Measurements from ENCODE around the gene YPEL3.

DNA sequence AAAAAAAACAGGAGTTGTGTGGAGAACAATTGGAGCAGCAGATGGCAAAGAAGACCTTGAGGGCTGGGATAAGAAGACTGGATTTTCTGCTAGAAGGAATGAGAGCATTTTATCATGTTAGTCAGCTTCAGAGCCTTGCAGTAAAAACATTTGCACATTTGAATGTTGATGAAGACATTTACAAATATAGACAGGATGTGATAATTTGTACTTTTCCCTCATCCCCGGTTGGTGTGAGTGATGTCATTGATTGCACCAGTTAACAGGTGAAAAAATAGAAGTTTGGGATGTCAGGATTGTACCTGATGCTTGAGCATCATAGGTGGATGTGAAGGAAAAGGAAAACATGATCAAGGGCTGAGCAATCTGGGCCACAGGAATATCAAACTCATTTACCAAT, 49.6 kb upstream of the YPEL3 start:
- TF ChIP-seq POLR2A (IDR thresholded peaks at IDR 0.05) (no peak), POLR2AphosphoS5 (IDR thresholded peaks at IDR 0.05) (no peak), EP300 (IDR thresholded peaks at IDR 0.05) (no peak)
- TF ChIP-seq, protein P1, sequence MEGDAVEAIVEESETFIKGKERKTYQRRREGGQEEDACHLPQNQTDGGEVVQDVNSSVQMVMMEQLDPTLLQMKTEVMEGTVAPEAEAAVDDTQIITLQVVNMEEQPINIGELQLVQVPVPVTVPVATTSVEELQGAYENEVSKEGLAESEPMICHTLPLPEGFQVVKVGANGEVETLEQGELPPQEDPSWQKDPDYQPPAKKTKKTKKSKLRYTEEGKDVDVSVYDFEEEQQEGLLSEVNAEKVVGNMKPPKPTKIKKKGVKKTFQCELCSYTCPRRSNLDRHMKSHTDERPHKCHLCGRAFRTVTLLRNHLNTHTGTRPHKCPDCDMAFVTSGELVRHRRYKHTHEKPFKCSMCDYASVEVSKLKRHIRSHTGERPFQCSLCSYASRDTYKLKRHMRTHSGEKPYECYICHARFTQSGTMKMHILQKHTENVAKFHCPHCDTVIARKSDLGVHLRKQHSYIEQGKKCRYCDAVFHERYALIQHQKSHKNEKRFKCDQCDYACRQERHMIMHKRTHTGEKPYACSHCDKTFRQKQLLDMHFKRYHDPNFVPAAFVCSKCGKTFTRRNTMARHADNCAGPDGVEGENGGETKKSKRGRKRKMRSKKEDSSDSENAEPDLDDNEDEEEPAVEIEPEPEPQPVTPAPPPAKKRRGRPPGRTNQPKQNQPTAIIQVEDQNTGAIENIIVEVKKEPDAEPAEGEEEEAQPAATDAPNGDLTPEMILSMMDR (IDR thresholded peaks at IDR 0.05) = no peak

All from sigmoid colon (tissue), 4 donors.